DMS153 treated with DMSO at 0.1 percent for 48 hours (cell line): ENCODE results near the gene SLC17A7.
"Not testable (repeated sequence)": the region's sequence is repeated elsewhere in the genome, so short reads cannot be mapped to it uniquely, and the experiment has no call there.

ENCODE experiments used
- DNase-seq: peaks from one replicate; lab custom pipeline; 2025; ENCODE audit not compliant: unreplicated experiment; lab: John Stamatoyannopoulos, UW

Gene SLC17A7

GRCh38 chr19:49470615-49470978, 29.3 kb upstream of the SLC17A7 start:
- DNase-seq = no peak

DNA sequence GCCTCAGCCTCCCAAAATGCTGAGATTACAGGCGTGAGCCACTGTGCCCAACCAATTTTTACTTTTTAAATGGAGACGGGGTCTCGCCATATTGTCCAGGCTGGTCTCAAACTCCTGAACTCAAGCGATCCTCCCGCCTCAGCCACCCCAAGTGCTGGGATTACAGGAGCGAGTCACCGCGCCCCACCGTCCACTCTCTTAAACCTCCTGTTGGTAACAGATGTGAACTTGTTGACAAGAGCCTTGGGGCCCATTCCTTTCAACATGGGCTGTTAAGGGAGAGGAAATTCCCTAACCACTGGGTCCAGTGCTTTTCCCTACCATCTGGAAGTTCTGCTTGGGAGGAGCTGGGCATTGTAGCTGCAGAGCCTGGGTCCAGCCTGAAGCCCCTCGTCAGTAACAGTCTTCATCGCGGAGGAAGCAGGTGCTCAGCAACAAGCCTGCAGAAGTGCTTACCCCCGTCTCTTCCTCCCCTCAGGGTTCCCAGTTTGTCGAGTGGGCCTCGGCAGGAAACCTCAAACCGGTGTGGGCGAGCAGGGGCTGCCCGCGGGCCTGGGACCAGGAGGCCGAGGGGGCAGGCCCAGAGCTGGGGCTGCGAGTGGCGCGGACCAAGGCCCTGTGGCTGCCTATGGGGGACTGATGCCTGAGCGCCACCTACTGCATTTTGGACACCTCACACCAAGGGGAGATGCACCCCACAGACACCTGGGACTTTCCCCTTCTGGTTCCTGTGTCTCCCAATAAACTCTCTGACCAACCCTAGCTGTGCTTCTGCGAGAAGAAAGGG, 28.7 kb upstream of the SLC17A7 start:
- DNase-seq = no peak

- DNase-seq = peak; percentile 25
Measured at GRCh38 chr19:49468746-49469447, 27.6 kb upstream of the SLC17A7 start.

DNA sequence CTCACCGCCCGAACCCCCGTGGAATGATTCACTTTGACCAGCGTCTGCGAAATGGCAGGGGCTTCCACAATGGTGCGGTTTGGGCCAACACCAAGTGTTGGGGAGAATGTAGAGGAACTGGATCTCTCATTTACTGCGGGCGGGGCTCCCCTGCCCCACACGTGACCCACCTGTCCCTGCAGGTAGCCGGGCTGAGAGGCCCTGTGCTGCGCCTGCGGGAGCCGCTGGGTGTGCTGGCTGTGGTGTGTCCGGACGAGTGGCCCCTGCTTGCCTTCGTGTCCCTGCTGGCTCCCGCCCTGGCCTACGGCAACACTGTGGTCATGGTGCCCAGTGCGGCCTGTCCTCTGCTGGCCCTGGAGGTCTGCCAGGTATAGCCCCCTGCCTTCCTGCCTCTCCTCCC, 26.9 kb upstream of the SLC17A7 start:
- no peak for DNase-seq

DNA sequence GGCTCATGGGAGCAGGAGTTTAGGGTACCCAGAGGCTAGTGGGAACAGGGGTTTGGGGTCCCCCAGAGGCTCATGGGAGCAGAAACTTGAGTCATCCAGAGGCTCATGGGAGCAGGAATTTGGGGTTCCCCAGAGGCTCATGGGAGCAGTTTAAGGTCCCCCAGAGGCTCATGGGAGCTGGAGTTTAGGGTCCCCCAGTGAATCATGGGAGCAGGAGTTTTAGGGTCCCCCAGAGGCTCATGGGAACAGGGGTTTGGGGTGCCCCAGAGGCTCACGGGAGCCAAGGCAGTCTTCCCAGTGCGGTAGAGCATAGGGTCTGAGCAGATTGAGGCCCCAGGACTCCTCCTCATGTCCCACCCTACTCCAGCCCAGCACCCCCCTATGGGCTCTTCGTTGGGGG, 24.0 kb upstream of the SLC17A7 start:
- no peak for DNase-seq

GRCh38 chr19:49463960-49464740, 22.8 kb upstream of the SLC17A7 start:
- no peak for DNase-seq

- no peak for DNase-seq
Measured at GRCh38 chr19:49462492-49462891, 21.2 kb upstream of the SLC17A7 start.

DNA sequence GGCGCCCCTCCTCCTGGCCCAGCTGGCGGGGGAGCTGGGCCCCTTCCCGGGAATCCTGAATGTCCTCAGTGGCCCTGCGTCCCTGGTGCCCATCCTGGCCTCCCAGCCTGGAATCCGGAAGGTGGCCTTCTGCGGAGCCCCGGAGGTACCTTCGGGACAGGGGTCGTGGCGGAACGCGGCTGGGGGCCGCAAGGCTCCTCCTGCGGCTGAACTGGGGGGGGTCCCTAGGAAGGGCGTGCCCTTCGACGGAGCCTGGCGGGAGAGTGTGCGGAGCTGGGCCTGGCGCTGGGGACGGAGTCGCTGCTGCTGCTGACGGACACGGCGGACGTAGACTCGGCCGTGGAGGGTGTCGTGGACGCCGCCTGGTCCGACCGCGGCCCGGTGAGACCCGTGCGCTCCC, 20.3 kb upstream of the SLC17A7 start:
- DNase-seq = no peak

DNA sequence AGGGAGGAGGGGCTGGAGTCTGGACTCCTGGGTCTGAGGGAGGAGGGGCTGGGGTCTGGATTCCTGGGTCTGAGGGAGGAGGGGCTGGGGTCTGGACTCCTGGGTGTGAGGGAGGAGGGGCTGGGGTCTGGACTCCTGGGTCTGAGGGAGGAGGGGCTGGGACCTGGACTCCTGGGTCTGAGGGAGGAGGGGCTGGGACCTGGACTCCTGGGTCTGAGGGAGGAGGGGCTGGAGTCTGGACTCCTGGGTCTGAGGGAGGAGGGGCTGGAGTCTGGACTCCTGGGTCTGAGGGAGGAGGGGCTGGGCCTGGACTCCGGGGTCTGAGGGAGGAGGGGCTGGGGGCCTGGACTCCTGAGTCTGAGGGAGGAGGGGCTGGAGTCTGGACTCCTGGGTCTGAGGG, 19.8 kb upstream of the SLC17A7 start:
- DNase-seq = not testable (repeated sequence)

DNA sequence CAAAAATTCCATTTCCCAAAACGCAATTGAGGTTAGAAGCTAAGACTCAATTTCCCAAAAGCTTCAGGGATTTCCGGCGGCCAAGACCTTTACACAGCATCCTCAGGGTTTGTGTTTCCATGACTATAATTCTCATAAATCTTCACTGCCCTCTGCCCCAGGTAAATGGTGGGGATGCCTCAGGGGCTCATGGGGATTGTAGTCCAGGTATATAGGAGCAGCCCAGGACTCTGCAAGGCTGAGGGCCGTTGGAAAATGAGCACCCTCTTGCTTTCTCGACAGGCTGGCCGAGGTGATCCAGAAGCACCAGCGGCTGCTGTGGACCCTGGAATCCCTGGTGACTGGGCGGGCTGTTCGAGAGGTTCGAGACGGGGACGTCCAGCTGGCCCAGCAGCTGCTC, 18.1 kb upstream of the SLC17A7 start:
- no peak for DNase-seq

- no peak for DNase-seq
Measured at GRCh38 chr19:49458567-49458903, 17.2 kb upstream of the SLC17A7 start.

- DNase-seq = no peak
Measured at GRCh38 chr19:49456326-49456725, 15.0 kb upstream of the SLC17A7 start.

DNA sequence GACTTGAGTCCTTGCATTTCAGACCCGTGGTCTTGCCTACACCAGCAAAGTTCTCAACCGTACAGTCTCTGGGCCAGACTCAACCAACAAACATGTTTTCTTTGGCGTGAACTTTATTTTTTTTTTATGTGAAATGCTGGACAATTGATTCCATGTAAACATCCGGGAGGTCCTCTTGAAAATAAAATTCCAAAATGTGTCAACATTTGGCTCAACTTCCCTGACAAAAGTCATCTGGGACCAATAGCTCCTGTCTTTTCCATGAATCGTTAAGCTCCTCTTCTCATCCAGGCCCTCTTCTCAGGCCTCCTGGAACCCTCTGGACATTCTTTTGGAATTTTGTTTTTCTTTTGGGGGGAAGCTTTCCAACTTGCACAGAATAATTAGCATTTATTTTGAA, 14.4 kb upstream of the SLC17A7 start:
- DNase-seq = no peak

DNA sequence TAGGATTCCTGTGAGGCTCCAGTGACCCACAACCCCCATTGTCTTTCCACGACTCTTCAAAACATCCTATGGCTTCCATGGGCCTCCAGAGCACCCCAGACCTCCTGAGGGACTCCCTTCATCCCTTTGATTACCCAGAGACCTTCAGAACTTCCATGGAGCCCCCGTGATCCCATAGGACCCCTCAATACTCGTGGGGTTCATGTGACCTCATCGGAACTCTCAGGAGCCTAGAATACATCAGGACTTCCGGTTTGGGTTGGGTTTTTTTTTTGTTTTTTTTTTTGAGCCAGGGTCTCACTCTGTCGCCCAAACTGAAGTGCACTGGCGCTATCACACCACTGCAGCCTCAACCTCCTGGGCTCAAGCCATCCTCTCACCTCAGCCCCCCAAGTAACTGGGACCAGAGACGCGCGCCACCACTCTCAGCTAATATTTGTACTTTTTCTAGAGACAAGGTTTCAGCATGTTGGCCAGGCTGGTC, 12.5 kb upstream of the SLC17A7 start:
- no peak for DNase-seq

GRCh38 chr19:49453013-49453756, 11.9 kb upstream of the SLC17A7 start, which contains the start of gene ALDH16A1:
Gene ALDH16A1 (plus strand): TSS chr19:49453225. CDS start chr19:49453332, 107 bp downstream.
- peak; percentile 97 for DNase-seq

- peak; percentile 98 for DNase-seq
Measured at GRCh38 chr19:49451430-49452181, 10.3 kb upstream of the SLC17A7 start, which contains the start of gene PIH1D1. Gene PIH1D1 (minus strand): TSS chr19:49451814. CDS start chr19:49451574, 240 bp downstream.

GRCh38 chr19:49450405-49450804, 9.1 kb upstream of the SLC17A7 start:
- DNase-seq = no peak

- no peak for DNase-seq
Measured at GRCh38 chr19:49448432-49448786, 7.1 kb upstream of the SLC17A7 start.

DNA sequence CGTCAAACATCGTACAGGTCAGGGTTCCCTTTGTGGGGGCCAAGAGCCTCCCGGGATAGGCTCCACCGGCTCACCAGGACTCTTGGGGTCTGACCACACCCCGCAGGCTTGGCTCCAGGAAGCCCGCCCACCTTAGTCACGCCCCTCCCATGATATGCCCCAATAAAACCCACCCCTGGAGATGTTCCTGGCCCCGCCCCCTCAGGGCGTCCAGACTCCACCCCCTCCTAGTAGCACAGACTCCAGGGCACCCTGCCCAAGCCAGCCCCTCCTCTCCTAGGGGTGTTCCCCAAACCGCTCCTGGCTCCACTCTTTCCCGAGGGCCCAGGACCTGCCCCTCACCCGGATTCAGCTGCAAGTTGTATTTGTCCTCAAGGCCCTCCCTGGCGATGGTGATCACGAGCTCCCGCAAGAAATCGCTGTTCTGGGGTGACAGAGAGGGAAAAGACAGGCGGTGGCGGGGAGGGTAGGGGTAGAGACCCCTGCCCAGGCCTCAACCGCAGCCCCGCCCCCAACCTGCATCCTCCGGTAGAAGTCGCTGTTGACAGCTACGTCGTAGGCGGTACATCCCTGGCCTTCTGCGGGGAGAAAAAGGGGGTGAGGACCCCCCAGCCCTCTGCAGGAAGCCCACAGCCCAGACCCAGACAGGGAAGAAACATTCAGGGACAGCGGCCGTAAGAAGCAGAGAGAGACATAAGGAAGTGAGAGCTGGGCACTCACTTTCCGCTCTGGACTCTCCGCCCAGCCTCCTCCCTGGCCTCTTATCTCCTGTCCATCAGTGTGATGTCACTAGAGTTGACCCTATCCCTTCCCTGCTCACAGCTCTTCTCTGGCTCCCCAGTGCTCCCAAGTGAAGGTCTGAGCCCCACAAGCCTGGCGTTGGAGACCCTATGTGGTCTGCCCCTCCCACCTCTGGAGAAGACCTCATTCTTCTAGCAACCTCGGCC, 6.4 kb upstream of the SLC17A7 start:
- DNase-seq = no peak
